ENCODE measurements around the gene SYCE3. TPM values are rescaled to one million over a fixed set of nuclear protein-coding genes. Genes with fewer than 3 reads are reported as not detected.
A peak's percentile ranks its signal among the peaks of the same experiment; 100 is the strongest.

The SYCE3 gene
- total RNA-seq, 1 experiment from 2014 or later, result not detected

GRCh38 chr22:50600538-50600937, 37.8 kb upstream of the SYCE3 start, which contains the start of gene MAPK8IP2:
TSS of gene MAPK8IP2 (plus strand) at chr22:50600793. CDS start at chr22:50600819, 26 bp downstream.
- H3K36me3 ChIP-seq (ENCODE audit: insufficient read depth, low read length, poor library complexity, severe bottlenecking), result no peaks in the 10 kb centered on the region
- H3K9me3 ChIP-seq (ENCODE audit: low read depth, low read length, poor library complexity, severe bottlenecking), result no peaks in the 10 kb centered on the region
- DNase-seq (ENCODE audit: low spot score), result peak; percentile 34
- no peak for TF ChIP-seq EZH2 (IDR thresholded peaks at IDR 0.05; ENCODE audit: borderline replicate concordance, low read depth, low read length, poor library complexity, severe bottlenecking)
- no peak for TF ChIP-seq CTCF (conservative IDR thresholded peaks at IDR 0.05; ENCODE audit: low read depth, low read length)
- ChIA-PET CTCF (no interaction called here), POLR2A (ENCODE audit: low non-redundant PET) (no interaction called here)
- no TSS peak for BruUV-seq (replicated peaks)
- H3K4me1 ChIP-seq (ENCODE audit: insufficient read depth, low read length, poor library complexity, severe bottlenecking), result no peaks in the 10 kb centered on the region
- no peaks in the 10 kb centered on the region for H3K27me3 ChIP-seq (replicated peaks; ENCODE audit: insufficient read depth, low read depth, low read length, poor library complexity)
- no peak within 1 kb of the TSS for H3K27ac ChIP-seq (ENCODE audit: low read depth, low read length, poor library complexity, severe bottlenecking)
- intact Hi-C loops (cut with micrococcal nuclease; ENCODE audit: unreplicated experiment), result loop anchor here (10.0 kb wide), 1 partner anchor 56 kb away; the partner anchor contains the start of gene KLHDC7B
- peak within 1 kb of the TSS; percentile 51 for H3K4me3 ChIP-seq (ENCODE audit: low read depth, low read length, poor library complexity, severe bottlenecking)

GRCh38 chr22:50599816-50600455, 37.2 kb upstream of the SYCE3 start:
- H3K27me3 ChIP-seq (replicated peaks; ENCODE audit: insufficient read depth, low read depth, low read length, poor library complexity), result no peaks in the 10 kb centered on the region
- CTCF ChIA-PET, result interaction anchor here (0.6 kb wide), 1 partner anchor 20 kb away, joined by 8 read pairs; no protein-coding TSS in a partner anchor

GRCh38 chr22:50597097-50597496, 34.4 kb upstream of the SYCE3 start:
- BruUV-seq (replicated peaks), result no TSS peak
- ChIA-PET CTCF (no interaction called here), POLR2A (ENCODE audit: low non-redundant PET) (no interaction called here)
- intact Hi-C loops (cut with micrococcal nuclease; ENCODE audit: unreplicated experiment), result no loop called here
- H3K36me3 ChIP-seq (ENCODE audit: insufficient read depth, low read length, poor library complexity, severe bottlenecking), result no peaks in the 10 kb centered on the region
- H3K4me3 ChIP-seq (ENCODE audit: low read depth, low read length, poor library complexity, severe bottlenecking), result no peak overlapping the region
- no peak overlapping the region for H3K27ac ChIP-seq (ENCODE audit: low read depth, low read length, poor library complexity, severe bottlenecking)
- H3K4me1 ChIP-seq (ENCODE audit: insufficient read depth, low read length, poor library complexity, severe bottlenecking), result no peaks in the 10 kb centered on the region
- no peaks in the 10 kb centered on the region for H3K9me3 ChIP-seq (ENCODE audit: low read depth, low read length, poor library complexity, severe bottlenecking)
- no peak for DNase-seq (ENCODE audit: low spot score)
- no peak for TF ChIP-seq EZH2 (IDR thresholded peaks at IDR 0.05; ENCODE audit: borderline replicate concordance, low read depth, low read length, poor library complexity, severe bottlenecking)
- TF ChIP-seq CTCF (conservative IDR thresholded peaks at IDR 0.05; ENCODE audit: low read depth, low read length), result no peak
- no peaks in the 10 kb centered on the region for H3K27me3 ChIP-seq (replicated peaks; ENCODE audit: insufficient read depth, low read depth, low read length, poor library complexity)

More at GRCh38 chr22:50599816-50600455, 37.2 kb upstream of the SYCE3 start:
- no TSS peak for BruUV-seq (replicated peaks)
- intact Hi-C loops (cut with micrococcal nuclease; ENCODE audit: unreplicated experiment), result loop anchor here (10.0 kb wide), 1 partner anchor 55 kb away; the partner anchor contains the start of gene KLHDC7B
- Histone ChIP-seq H3K36me3 (ENCODE audit: insufficient read depth, low read length, poor library complexity, severe bottlenecking) (no peaks in the 10 kb centered on the region), H3K4me1 (ENCODE audit: insufficient read depth, low read length, poor library complexity, severe bottlenecking) (no peaks in the 10 kb centered on the region), H3K9me3 (ENCODE audit: low read depth, low read length, poor library complexity, severe bottlenecking) (no peaks in the 10 kb centered on the region), H3K4me3 (ENCODE audit: low read depth, low read length, poor library complexity, severe bottlenecking) (peak overlapping the region; percentile 34), H3K27ac (ENCODE audit: low read depth, low read length, poor library complexity, severe bottlenecking) (no peak overlapping the region)
- TF ChIP-seq EZH2 (IDR thresholded peaks at IDR 0.05; ENCODE audit: borderline replicate concordance, low read depth, low read length, poor library complexity, severe bottlenecking) (no peak), CTCF (conservative IDR thresholded peaks at IDR 0.05; ENCODE audit: low read depth, low read length) (no peak)
- DNase-seq (ENCODE audit: low spot score), result peak; percentile 48
- POLR2A ChIA-PET (ENCODE audit: low non-redundant PET), result no interaction called here
